ENCODE results near the gene ACAD9.
"Not testable (repeated sequence)": the region's sequence is repeated elsewhere in the genome, so short reads cannot be mapped to it uniquely, and the experiment has no call there.

DNA sequence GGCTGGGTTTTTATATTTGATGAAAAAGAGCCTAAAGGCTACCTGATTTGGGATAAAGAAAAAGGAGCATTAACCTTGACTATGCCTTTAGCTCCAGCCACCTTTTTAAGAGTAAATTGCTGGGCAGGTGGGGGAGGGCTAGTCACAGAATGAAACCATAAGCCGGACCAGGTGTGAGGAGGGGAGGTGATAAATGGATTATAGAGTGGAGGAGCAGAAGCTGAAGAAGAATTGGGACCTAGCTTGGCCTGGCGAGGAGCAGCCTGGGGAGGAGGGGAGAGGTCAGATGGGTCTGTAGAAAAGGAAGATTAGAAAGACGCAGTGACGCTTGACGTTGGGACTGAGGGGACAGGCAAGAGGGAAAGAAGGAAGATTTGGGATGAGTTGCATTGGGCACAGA, 46.4 kb upstream of the ACAD9 start:
- not testable (repeated sequence) for TF ChIP-seq POLR2A (IDR thresholded peaks at IDR 0.05)
- TF ChIP-seq, protein P1, sequence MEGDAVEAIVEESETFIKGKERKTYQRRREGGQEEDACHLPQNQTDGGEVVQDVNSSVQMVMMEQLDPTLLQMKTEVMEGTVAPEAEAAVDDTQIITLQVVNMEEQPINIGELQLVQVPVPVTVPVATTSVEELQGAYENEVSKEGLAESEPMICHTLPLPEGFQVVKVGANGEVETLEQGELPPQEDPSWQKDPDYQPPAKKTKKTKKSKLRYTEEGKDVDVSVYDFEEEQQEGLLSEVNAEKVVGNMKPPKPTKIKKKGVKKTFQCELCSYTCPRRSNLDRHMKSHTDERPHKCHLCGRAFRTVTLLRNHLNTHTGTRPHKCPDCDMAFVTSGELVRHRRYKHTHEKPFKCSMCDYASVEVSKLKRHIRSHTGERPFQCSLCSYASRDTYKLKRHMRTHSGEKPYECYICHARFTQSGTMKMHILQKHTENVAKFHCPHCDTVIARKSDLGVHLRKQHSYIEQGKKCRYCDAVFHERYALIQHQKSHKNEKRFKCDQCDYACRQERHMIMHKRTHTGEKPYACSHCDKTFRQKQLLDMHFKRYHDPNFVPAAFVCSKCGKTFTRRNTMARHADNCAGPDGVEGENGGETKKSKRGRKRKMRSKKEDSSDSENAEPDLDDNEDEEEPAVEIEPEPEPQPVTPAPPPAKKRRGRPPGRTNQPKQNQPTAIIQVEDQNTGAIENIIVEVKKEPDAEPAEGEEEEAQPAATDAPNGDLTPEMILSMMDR (IDR thresholded peaks at IDR 0.05), result not testable (repeated sequence)
